Mucosa of descending colon (tissue), 3 donors: ENCODE data around the gene CCL1. TPM values are rescaled to one million over a fixed set of nuclear protein-coding genes. Genes with fewer than 3 reads are reported as not detected.
A peak's percentile ranks its signal among the peaks of the same experiment; 100 is the strongest.

ENCODE experiments used
- ATAC-seq: fragments of 200-7000 bp; cut with Tn5 transposase; one replicate; pipeline ENCODE4 v1.9.1; 2020; ENCODE audit warnings: mild to moderate bottlenecking, moderate library complexity
- DNase-seq, 3 donors: peaks; one replicate each; pipeline ENCODE4 v3.0.0-alpha.2; 2020
- H3K36me3 ChIP-seq: fragments of 200-600 bp; one replicate; pipeline ENCODE4 v1.8.0; 2021; ENCODE audit warnings: low read depth, mild to moderate bottlenecking
- H3K4me1 ChIP-seq: fragments of 200-600 bp; one replicate; pipeline ENCODE4 v1.8.0; 2021; ENCODE audit warnings: low read depth, mild to moderate bottlenecking
- H3K4me3 ChIP-seq: fragments of 200-600 bp; one replicate; pipeline ENCODE4 v1.8.0; 2021; ENCODE audit warnings: mild to moderate bottlenecking
- H3K9me3 ChIP-seq: fragments of 200-600 bp; one replicate; pipeline ENCODE4 v1.8.0; 2021; ENCODE audit warnings: mild to moderate bottlenecking
- intact Hi-C, 2 donors: fragments of 100-400 bp; cut with DNase I in 1 of 2; cut with micrococcal nuclease in 1 of 2; formaldehyde crosslinking; loops; one replicate each; pipeline versions ENCODE4 v1.11.0 to v1.11.1; 2022; cut with DNase I, micrococcal nuclease
- total RNA-seq, 3 donors: library from RNA; stranded (reverse); fragmentation: NEBNext Ultra II Directional in 2 of 3; extraction: Animal tissue kit (Norgen Biotek cat#: 25700) in 2 of 3; gene quantifications; one replicate each; pipeline versions ENCODE4 v1.2.1 to v1.2.4, GENCODE V29; 2021 to 2023
- TF ChIP-seq, protein P1 (sequence below): fragments of 200-600 bp; IDR thresholded peaks from one replicate; pipeline ENCODE4 v1.8.0; 2022; ENCODE audit warnings: antibody characterized with exemption, mild to moderate bottlenecking
- donor health status: DM: no; HTN: no; CAD: no; lungs with moderate emphysema.
- donor health status: DM: no; HTN: no; CAD: no.
- donor health status: DM: no; HTN: yes; CAD: no.

The CCL1 gene
- total RNA-seq, 3 donors from 2014 or later: not detected

GRCh38 chr17:34319039-34319483 lies 44.0 kb downstream of the CCL1 start, which contains the start of gene CCL8:
Gene CCL8, plus strand, starts transcription at chr17:34319435. Its CDS starts 67 bp downstream, at chr17:34319502.
- no peak for DNase-seq
- peak; percentile 9 for ATAC-seq
- intact Hi-C loops: no loop called here

GRCh38 chr17:34318474-34318873 lies 44.6 kb downstream of the CCL1 start:
- ATAC-seq: no peak
- TF ChIP-seq, protein P1, sequence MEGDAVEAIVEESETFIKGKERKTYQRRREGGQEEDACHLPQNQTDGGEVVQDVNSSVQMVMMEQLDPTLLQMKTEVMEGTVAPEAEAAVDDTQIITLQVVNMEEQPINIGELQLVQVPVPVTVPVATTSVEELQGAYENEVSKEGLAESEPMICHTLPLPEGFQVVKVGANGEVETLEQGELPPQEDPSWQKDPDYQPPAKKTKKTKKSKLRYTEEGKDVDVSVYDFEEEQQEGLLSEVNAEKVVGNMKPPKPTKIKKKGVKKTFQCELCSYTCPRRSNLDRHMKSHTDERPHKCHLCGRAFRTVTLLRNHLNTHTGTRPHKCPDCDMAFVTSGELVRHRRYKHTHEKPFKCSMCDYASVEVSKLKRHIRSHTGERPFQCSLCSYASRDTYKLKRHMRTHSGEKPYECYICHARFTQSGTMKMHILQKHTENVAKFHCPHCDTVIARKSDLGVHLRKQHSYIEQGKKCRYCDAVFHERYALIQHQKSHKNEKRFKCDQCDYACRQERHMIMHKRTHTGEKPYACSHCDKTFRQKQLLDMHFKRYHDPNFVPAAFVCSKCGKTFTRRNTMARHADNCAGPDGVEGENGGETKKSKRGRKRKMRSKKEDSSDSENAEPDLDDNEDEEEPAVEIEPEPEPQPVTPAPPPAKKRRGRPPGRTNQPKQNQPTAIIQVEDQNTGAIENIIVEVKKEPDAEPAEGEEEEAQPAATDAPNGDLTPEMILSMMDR: no peak
- DNase-seq: peak in 1 of 3 donors; percentile 29
- no peaks in the 10 kb centered on the region for H3K36me3 ChIP-seq
- no peak overlapping the region for H3K4me3 ChIP-seq
- intact Hi-C loops: no loop called here
- no peaks in the 10 kb centered on the region for H3K4me1 ChIP-seq
- no peaks in the 10 kb centered on the region for H3K9me3 ChIP-seq

More at GRCh38 chr17:34319039-34319483, 44.0 kb downstream of the CCL1 start, which contains the start of gene CCL8:
- Histone ChIP-seq H3K36me3 (no peaks in the 10 kb centered on the region), H3K4me3 (no peak within 1 kb of the TSS), H3K4me1 (no peaks in the 10 kb centered on the region), H3K9me3 (no peaks in the 10 kb centered on the region)
- TF ChIP-seq, protein P1: no peak

- H3K9me3 ChIP-seq: no peaks in the 10 kb centered on the region
- TF ChIP-seq, protein P1: no peak
- no peaks in the 10 kb centered on the region for H3K36me3 ChIP-seq
- peak in 1 of 3 donors; percentile 37 for DNase-seq
- ATAC-seq: peak; percentile 18
- intact Hi-C loops: no loop called here
- H3K4me1 ChIP-seq: no peaks in the 10 kb centered on the region
- H3K4me3 ChIP-seq: no peak overlapping the region
Measured at GRCh38 chr17:34314279-34314678, 48.8 kb downstream of the CCL1 start.

GRCh38 chr17:34313164-34313563 lies 49.9 kb downstream of the CCL1 start:
- Histone ChIP-seq H3K9me3 (no peaks in the 10 kb centered on the region), H3K4me1 (no peaks in the 10 kb centered on the region), H3K4me3 (no peak overlapping the region), H3K36me3 (no peaks in the 10 kb centered on the region)
- intact Hi-C loops: no loop called here
- DNase-seq (no peak), ATAC-seq (no peak)
- TF ChIP-seq, protein P1: no peak

DNA sequence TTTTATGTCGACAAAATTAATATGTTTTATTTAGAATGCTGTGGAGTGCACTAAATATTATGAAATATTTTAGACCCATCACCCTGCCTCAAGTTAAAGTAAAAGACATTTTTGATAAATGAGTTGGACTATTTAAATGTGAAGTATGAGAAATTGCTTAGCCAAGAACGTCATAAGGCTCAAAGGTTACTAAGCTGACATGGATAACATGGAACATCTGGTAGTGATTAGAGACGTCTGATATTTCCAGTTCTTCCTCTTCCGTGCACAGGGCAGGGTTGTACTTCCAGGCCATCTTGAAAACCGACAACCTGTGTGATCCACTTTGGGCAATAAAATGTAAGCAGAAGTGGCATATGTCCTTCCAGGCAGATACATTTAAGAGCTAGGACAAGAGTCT lies 51.0 kb downstream of the CCL1 start:
- no peak overlapping the region for H3K4me3 ChIP-seq
- no peaks in the 10 kb centered on the region for H3K4me1 ChIP-seq
- ATAC-seq: no peak
- intact Hi-C loops: no loop called here
- DNase-seq: no peak
- TF ChIP-seq, protein P1: no peak
- no peaks in the 10 kb centered on the region for H3K36me3 ChIP-seq
- H3K9me3 ChIP-seq: no peaks in the 10 kb centered on the region

GRCh38 chr17:34311291-34311690 lies 51.7 kb downstream of the CCL1 start:
- TF ChIP-seq, protein P1: no peak
- intact Hi-C loops: no loop called here
- Histone ChIP-seq H3K36me3 (no peaks in the 10 kb centered on the region), H3K9me3 (no peaks in the 10 kb centered on the region), H3K4me3 (no peak overlapping the region), H3K4me1 (no peaks in the 10 kb centered on the region)
- no peak for DNase-seq
- no peak for ATAC-seq
